GM21529 (cell line): ENCODE results near the gene BCL11B.
"Not testable (repeated sequence)": the region's sequence is repeated elsewhere in the genome, so short reads cannot be mapped to it uniquely, and the experiment has no call there.

Source experiments
- ATAC-seq: cut with Tn5 transposase; IDR thresholded peaks from one replicate; pipeline ENCODE4 v1.9.1; 2021; ENCODE audit not compliant: unreplicated experiment

The BCL11B gene

DNA sequence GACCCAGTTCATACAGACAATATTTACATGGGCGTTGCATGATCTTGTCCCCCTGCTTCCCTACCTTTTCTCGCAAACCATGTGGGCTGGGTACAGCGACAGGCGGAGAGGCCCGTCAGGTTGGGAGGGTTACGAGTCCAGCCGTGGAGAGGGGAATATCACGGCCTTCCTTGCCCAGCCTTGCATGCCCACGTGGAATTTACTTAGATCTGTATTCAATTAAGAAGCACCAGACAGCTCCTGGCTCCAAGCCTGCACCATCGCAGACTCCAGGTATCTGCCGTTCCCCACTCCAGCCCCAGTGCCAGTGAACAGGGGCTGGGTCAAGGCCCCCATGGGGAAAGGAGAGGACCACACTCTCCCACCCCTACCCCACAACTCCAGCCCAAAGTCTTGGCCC lies 29.8 kb downstream of the BCL11B start:
- ATAC-seq = no peak

DNA sequence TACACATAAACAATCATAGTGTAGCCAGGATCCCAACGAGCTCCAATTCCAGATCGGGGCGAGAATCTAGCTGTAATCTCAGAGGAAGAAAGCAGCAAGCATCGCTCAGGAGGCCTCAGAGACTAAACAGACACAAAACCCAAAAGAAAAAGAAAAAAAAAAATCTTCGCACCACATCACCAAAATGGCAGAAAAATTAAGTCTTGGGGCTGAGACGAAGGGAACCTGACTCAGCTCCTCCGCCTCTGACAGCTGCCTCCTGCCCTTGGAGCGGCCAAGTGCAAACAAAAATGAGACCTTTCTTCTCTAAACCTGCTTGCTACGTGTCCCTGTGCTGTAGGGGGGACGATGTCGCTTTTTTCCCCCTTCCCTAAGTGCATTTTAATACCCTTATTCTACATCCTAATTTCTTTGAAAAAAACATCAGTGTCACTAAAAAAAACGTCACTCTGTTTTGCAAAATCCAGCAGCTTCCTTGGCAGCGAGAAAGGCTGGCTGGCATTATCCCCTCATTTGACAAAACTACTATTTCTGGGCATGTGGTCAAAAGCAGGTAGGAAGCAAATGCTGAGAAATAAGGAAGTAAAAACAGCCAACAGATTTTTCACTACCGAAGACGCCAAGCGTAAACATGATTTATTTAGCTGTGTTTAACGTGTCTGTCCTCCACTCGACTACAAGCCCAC lies 30.5 kb downstream of the BCL11B start:
- ATAC-seq = no peak

DNA sequence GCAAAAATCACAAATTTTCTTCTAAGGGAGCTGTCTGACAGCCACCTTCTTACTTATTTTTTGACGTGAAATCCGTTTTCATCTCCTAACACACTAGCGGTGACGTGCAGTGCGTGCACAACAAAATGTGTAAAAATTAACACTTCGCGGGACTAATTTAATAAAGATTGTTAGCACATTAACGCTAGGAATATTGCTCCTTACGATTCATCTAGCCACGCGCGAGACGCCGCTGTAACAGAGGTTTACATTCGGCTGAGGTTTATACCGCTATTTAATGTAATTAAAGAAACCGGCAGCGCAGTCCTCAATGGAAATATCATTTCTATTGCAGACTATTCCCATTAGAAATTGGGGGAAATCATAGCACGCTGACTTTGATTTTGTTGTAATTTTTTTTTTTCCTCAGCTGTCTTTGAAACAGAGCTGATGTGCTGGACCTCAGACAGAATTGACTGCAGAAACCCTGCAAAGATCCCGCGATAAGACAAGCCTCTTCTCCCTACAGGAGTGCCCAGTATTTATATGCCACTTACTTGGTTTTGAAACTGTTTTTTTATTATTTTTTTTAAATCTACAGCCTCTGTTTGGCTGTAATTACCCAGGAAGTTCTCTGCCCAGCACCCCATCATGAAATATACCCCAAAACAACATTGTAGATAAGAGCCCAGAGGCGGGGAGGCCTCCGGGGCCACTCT lies 31.2 kb downstream of the BCL11B start:
- ATAC-seq = no peak

DNA sequence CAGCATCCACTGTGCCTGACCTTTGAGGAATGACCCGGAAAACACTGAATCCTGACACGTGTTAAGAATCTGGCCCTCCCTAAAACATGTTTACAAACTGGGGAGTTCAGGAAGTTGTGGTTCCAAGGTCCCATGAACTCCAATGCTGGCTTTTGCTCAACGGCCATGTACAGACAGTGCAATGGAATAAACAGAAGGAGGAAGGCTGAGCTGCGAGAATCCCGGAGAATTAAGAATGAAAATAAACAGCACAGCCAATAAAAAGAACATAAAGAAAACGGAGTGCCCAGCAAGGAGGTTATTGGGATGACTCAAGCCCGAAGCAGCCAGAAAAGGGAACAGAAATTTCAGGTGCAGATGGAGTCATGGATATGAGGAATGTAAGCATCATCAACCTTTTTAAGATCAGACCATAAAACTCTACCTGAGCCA lies 32.3 kb downstream of the BCL11B start:
- no peak for ATAC-seq

DNA sequence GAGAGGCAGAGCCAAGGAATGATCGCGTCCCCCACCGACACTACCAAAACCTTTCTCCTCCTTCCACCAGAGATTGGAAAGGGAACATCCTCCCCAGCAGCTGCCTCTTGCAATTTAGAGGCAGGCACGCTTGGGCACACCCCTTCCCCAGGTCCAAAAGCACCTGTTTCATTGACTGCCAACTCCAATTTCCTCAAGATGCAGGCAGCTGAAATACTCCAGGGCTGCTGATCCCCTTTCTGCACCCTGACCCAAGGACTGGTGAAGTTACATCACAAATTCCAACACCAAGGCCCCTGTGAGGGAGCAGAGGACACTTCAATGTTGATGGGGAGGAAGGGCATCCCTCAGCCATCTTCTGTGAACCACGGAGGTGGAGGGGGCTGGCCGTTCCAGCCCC lies 33.8 kb downstream of the BCL11B start:
- ATAC-seq = no peak

DNA sequence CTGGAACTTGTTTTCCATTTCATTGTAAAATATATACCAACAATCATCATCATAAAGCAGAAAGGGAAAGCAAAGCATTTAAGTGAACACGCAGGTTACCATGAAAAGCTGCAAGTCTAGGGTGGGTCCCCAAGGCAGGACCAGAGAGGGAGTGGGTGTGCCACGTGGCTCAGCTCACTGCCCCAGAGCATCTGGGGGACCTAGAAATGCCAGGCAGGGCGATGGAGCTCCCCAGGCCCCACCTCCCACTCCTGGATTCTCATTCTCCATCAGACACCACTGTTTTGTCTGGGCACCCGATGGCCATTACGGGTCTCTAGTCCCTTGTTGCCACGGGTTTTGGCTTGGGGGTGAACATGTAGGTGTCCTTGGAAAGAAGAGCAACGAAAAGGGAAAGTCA lies 34.7 kb downstream of the BCL11B start:
- no peak for ATAC-seq

DNA sequence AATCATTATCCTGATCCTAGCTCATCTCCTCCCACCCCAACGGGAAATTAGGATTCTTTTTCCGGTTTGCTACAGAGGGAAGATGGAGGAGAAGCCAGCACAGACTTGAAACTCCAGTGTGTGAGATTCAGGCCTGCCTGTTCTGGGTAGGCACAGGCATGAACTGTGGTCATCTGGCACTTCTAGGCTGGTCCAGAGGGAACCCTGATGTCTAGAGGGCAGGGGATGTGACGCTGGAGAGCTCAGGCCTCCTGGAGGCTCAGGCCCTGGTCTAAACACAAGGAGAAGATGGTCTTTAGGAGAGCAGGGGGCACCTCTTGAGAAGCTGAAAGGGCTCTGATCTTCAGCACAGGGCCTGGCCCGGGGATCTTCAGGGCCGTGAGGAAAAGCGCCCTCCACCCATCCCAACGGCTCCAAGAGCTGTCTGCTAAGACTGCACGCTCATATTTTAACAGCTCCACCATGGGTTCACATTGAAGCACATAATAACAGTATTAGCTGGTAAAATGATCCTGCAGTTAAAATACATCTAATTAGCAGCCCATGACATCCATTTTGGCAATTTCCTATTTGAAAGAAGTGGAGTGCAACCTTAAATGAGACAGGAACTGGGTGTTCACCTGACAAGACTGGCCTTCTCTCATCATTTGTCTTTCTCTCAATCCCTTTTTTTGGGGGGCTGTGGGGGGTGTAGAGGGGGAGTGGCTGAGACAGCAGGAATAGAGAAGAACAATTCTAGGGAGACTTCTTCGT lies 35.4 kb downstream of the BCL11B start:
- no peak for ATAC-seq

DNA sequence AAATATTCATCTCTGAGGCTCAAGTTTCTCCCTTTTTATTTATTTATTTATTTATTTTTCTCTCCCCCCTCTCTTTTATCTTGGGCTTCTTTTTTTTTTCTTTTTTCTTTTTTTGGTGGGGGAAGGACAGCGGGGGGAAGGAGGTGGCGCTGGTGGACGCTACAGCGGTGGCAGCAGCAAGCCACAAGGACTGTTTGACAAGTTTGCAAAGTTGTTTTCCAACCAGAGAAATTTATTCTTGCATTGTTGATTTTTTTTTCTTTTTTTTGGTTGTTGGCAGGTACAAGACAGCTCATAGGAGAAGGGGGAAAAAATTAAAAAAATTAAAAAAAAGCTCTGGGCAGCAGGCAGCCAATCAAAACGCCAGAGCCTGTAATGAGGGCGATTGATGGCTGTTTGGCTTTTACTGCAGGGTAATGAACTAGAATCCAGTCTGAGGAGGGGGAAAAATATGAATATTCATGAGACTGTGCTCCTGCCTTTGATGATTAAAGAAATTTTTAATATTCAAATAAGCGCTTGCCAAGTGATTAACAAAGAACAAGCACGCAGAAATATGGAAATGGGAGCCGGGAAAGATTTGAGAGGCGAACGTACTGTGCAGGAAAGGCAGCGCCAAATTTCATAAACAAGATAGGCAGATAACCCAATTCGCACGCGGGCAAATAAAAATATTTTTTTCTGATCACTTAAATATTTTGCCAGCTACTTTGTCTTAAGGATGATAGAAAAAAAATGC lies 36.2 kb downstream of the BCL11B start:
- ATAC-seq = no peak

DNA sequence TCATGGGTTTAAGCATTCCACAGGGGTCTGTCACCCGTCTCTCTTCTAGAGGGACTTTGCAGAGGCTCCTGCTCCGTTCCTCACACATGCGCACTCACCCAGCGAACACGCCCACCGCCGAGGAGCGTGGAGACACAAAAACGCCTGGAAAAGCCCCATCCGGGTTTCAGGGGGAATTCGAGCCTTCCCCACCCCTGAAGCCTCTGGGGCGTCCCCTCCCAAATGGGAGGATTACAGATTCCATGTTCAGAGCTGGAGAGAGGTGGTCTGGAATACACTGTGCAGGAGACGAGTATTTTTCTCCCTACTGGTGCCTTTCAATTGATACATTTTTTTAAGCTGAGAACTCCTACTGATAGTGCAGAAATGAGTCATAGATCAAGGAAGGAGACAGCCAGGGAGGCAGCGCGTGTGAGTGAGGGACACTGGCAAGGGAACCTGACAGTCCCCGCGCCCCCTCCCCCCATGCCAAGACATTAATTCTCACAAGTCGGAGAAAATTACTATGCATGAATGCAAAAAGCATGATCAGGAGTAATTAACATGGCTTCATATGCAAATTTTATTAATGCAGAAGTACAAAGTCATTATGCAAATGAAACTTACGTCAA lies 36.9 kb downstream of the BCL11B start:
- ATAC-seq = no peak

DNA sequence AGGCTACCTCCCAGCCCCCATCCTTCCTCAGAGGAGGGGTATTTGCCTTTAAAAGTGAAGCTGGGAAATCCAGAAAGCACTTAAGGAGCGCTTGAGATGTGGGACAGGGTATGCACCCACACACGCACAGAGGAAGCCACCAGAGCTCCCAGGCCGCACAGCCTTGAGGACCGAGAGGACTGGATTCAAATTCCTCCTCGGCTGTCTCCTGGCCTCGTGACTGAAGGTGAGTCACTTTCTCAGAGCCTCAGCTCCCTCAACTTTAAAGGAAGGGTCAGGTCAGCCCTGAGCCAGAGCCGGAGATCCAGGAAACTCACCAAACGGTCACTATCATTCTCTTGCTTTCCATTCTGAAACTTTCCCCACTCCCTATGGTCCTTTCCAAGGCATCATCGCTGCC lies 37.6 kb downstream of the BCL11B start:
- no peak for ATAC-seq

DNA sequence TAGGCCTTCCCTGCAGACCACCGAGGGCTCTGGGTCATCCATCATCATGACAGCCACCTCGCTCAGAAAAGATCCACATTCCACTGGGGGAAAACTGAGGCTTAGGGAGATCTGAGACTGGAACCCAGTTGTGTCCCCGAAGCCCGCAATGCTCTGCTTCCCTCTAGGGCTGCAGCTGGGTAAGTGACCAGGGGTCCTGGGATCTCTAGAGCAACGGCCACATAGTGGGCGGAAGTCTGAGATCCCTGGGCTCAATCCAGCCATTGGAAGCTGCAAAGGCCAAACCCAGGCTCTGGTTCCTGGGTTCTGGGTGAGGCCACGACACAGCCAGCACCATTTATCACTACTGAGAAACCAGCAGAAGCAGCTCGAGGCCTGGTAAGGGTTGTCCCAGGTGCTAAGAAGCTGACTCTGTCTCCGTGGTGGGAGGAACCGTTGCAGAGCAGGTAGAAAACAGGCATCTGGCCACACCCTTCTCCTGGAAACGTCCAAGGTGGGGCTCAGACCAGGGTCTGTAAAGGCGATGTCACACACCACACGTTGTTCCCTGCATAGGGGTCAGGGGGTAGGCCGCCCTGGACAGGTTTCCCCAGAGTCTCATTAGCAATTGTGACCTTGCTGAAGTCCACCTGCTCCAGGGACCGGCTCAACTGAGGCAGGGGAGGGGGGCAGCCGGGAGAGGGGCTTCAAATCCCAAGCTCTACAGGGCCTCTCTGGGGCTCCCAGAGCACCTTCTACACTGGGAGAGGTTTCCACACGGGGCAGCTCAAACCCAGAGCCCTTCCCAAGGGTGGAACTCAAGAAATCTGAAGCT lies 38.6 kb downstream of the BCL11B start:
- no peak for ATAC-seq

DNA sequence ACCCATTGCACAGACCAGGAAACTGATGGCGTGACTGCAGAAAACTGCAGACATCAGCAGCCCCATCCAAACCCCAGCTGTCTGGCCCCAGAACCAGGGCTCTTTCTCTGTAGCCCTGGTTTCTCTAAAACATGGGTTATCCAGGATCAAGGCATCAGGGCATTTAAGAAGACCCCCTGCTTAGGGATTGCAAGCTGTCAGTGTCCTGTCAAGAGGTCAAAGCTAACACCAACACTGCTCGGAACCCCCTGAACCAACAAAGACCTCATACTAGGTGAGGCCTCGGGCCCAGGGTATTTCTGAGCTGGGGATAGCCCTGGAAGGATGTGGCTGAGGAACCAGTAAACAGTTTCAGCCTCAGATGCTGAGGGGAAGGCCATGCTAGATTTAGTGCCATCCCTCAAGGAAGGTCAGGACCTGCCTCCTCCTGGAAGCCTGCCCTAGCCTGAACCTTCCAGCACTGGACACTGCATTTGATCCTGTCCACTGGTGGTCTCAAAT lies 39.2 kb downstream of the BCL11B start:
- no peak for ATAC-seq

DNA sequence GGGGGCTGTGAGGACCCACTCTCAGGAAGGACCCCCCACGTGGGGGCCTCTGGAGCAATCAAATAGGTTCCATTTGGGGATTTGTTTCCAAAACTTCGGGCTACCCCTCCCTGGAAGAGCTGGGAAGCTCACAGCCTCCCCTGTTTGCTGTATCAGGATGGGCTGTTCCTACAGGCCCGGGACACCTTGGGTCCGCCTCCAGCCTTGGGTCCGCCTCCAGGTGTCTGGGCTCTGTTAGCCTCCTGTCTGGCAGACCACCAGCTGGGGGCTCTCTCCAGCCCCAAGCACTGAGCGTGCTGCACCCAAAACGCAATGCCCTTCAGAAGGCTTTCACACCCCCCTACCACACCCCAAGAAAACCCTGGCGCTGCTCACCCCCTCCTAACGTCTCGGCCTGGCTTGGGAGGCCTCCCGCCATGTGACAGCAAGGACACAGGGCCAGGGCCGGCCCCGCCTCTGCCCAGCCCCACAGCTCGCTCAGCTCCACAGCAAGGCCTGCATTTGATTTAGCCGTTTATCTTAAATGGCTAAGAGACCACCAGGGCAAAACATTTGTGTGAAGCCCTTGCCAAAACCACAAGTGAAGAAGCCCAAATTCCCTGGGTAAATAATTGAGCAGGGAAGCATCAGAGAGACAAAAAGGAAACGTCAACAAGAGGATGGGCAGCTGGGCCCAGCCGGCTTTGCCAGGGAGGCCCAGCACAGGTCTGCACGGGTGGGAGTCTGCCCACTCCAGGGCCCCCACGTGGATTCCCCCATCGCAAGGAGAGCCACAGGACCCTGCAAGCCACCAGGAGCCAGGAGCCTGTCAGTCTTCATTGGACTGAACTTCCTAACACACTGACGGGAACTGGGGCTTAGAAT lies 39.9 kb downstream of the BCL11B start:
- ATAC-seq = no peak

DNA sequence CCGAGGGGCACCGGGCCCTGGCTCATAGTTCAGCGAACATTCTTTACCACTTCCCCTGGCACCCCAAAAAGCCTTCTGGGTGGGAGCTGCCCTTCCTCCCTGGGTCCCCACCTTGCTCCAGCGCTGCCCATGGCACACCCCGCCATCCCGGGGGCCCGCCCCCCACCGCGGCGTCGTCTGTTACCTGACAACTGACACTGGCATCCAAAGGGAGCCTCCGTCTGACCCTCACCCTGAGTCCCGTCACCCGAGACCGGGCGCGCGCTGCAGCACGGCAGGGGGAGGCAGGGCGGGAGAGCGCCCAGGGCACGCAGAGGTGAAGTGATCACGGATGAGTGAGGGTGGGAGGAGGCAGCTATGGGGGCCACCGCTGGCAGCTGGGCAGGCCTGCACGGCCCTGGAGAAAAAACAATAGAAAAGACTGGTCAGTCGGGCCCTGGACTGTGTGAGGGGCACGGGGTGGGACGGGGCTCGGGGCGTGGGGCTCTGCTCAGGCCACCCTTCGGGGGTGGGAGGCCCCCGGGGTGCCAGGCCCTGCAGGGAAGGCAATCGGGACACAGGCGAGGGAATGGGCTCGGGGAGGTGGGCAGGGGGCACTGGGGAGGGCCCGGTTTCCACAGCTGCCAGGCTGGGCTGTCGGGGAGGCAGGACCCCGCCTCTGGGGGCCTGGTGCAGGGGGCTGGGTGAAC lies 40.7 kb downstream of the BCL11B start:
- ATAC-seq = no peak

DNA sequence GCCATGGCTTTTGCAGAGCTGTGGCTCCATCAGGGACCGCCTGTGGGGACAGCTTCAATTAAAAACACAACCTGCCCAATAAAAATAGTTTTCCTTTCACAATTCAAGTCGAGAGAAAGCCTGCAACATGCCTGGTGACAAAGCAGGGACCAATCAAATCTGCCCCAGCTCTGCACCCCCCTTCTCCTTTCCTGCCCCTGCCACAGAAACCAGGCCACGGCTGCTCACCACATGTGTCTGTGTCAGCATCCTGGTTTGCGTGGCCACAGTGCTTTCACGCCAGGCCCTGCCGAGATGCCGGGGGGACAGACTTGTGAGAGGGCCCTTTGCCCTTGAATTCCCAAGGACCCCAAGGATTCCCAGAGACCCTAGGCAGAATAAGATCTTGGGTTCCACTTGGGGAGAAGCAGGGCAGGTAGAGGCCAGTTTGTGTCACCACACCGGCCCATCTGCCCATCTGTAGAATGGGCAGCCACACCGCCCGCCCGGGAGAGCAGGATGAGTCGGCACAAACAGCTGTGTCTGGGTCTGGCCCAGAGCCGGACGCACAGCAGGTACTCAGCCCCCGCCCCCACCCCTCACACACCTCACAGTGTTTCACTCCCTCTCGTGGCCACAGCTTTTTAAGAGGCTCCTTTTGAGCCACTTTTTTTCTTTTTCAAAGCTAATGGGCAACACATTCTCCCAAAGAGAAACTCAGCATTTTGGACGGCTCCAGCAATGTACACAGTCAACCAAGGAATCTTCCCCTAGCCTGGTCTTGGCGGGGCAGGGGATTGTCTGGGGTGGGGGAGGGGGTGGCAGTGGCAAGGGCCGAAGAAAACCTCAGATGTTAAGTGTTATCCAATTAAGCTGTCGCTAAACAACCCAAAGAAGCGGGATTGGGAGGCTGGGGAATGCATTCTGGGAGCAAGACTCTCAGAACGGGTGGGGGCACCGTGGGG lies 41.5 kb downstream of the BCL11B start:
- no peak for ATAC-seq

DNA sequence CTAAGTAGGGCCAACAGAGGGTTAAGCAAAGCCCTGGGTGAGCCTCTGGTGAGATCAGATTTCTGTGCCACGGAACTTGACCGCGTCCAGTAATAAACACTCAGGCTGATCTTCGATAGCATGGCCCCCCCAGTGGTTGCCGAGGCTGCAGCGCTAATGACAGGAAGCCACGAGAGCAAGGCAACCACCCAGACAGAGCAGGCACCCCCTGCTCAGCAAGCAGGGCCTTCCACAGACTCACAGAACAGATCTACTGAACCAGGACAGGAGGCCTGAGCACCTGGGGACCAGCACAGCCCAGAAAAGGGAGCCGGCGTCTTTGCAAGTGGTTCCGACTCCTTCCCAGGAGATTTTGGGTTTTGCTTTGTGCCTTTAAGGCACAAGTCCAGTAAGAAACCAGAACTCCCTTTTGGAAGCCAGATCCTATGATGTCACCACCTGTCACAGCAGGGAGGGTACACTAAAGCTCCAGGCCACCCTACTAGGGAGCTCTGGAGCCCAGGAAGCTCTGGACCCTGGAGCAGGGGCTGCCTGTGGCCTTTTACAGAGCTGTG lies 42.3 kb downstream of the BCL11B start:
- no peak for ATAC-seq

DNA sequence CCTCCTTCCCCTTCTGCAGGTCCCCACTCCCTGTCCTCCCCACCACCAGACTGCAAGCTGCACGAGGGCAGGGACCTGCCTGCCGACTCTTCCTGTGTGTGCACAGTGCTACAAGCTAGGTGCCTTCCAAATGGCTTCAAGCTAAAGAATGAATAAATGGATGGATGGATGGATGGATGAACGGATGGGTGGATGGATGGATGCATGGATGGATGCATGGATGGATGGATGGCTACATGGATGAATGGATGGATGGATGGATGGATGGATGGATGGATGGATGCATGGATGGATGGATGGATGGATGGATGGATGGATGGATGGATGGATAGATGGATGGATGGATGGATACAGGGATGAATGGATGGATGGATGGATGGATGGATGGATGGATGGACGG lies 43.2 kb downstream of the BCL11B start:
- not testable (repeated sequence) for ATAC-seq
